ENCODE measurements around the gene CCDC192.
"Not testable (repeated sequence)": the region's sequence is repeated elsewhere in the genome, so short reads cannot be mapped to it uniquely, and the experiment has no call there.

The CCDC192 gene

GRCh38 chr5:127705120-127705892 is 2.1 kb downstream of the CCDC192 start:
- no peaks in the 10 kb centered on the region for H3K4me1 ChIP-seq (ENCODE audit: insufficient read depth, low read length, poor library complexity, severe bottlenecking)
- no peaks in the 10 kb centered on the region for H3K9me2 ChIP-seq (replicated peaks; ENCODE audit: low read depth, low read length)
- H3K9me3 ChIP-seq (ENCODE audit: insufficient read depth, low read depth, low read length): no peaks in the 10 kb centered on the region
- H3F3A ChIP-seq (ENCODE audit: low read depth): no peaks in the 10 kb centered on the region
- no peak for TF ChIP-seq CTCF (conservative IDR thresholded peaks at IDR 0.05; ENCODE audit: low read length)
- TF ChIP-seq EZH2phosphoT487 (IDR thresholded peaks at IDR 0.05; ENCODE audit: borderline replicate concordance): no peak
- H4K20me1 ChIP-seq (ENCODE audit: insufficient read depth, low read length, poor library complexity, severe bottlenecking): no peaks in the 10 kb centered on the region
- H3K36me3 ChIP-seq (ENCODE audit: insufficient read depth, low read length): no peaks in the 10 kb centered on the region
- no peak overlapping the region for H3K4me2 ChIP-seq (ENCODE audit: low read depth, low read length, poor library complexity, severe bottlenecking)
- H3K9ac ChIP-seq (ENCODE audit: low read depth, low read length, poor library complexity, severe bottlenecking): no peak overlapping the region
- H3K4me3 ChIP-seq (ENCODE audit: low read length, poor library complexity, severe bottlenecking): no peak overlapping the region
- H3K79me2 ChIP-seq (ENCODE audit: insufficient read depth, low read length): no peaks in the 10 kb centered on the region
- H2AFZ ChIP-seq (ENCODE audit: low read length): no peak overlapping the region
- H3K27me3 ChIP-seq (ENCODE audit: insufficient read depth, low read length, poor library complexity, severe bottlenecking): no peaks in the 10 kb centered on the region

GRCh38 chr5:127706691-127707090 is 3.5 kb downstream of the CCDC192 start:
- Histone ChIP-seq H4K20me1 (ENCODE audit: insufficient read depth, low read length, poor library complexity, severe bottlenecking) (no peaks in the 10 kb centered on the region), H3K9me3 (ENCODE audit: insufficient read depth, low read depth, low read length) (no peaks in the 10 kb centered on the region), H3K9ac (ENCODE audit: low read depth, low read length, poor library complexity, severe bottlenecking) (no peak overlapping the region), H3K79me2 (ENCODE audit: insufficient read depth, low read length) (no peaks in the 10 kb centered on the region), H3K4me3 (ENCODE audit: low read length, poor library complexity, severe bottlenecking) (no peak overlapping the region), H3K4me2 (ENCODE audit: low read depth, low read length, poor library complexity, severe bottlenecking) (no peak overlapping the region), H3K4me1 (ENCODE audit: insufficient read depth, low read length, poor library complexity, severe bottlenecking) (no peaks in the 10 kb centered on the region), H3K27me3 (ENCODE audit: insufficient read depth, low read length, poor library complexity, severe bottlenecking) (no peaks in the 10 kb centered on the region), H3F3A (ENCODE audit: low read depth) (no peaks in the 10 kb centered on the region), H2AFZ (ENCODE audit: low read length) (no peak overlapping the region), H3K36me3 (ENCODE audit: insufficient read depth, low read length) (no peaks in the 10 kb centered on the region), H3K9me2 (replicated peaks; ENCODE audit: low read depth, low read length) (no peaks in the 10 kb centered on the region)
- TF ChIP-seq EZH2phosphoT487 (IDR thresholded peaks at IDR 0.05; ENCODE audit: borderline replicate concordance) (no peak), CTCF (conservative IDR thresholded peaks at IDR 0.05; ENCODE audit: low read length) (no peak)

- Histone ChIP-seq H4K20me1 (ENCODE audit: insufficient read depth, low read length, poor library complexity, severe bottlenecking) (no peaks in the 10 kb centered on the region), H3K9ac (ENCODE audit: low read depth, low read length, poor library complexity, severe bottlenecking) (no peak overlapping the region), H2AFZ (ENCODE audit: low read length) (no peak overlapping the region), H3K4me2 (ENCODE audit: low read depth, low read length, poor library complexity, severe bottlenecking) (no peak overlapping the region), H3K27me3 (ENCODE audit: insufficient read depth, low read length, poor library complexity, severe bottlenecking) (no peaks in the 10 kb centered on the region), H3K79me2 (ENCODE audit: insufficient read depth, low read length) (no peaks in the 10 kb centered on the region), H3K36me3 (ENCODE audit: insufficient read depth, low read length) (no peaks in the 10 kb centered on the region), H3F3A (ENCODE audit: low read depth) (no peaks in the 10 kb centered on the region), H3K9me2 (replicated peaks; ENCODE audit: low read depth, low read length) (no peaks in the 10 kb centered on the region), H3K9me3 (ENCODE audit: insufficient read depth, low read depth, low read length) (no peaks in the 10 kb centered on the region), H3K4me1 (ENCODE audit: insufficient read depth, low read length, poor library complexity, severe bottlenecking) (no peaks in the 10 kb centered on the region), H3K4me3 (ENCODE audit: low read length, poor library complexity, severe bottlenecking) (no peak overlapping the region)
- TF ChIP-seq EZH2phosphoT487 (IDR thresholded peaks at IDR 0.05; ENCODE audit: borderline replicate concordance): no peak
- TF ChIP-seq CTCF (conservative IDR thresholded peaks at IDR 0.05; ENCODE audit: low read length): no peak
These were observed 4.0 kb downstream of the CCDC192 start for GRCh38 chr5:127707209-127707608.

GRCh38 chr5:127713083-127713482 is 9.9 kb downstream of the CCDC192 start:
- H3K79me2 ChIP-seq (ENCODE audit: insufficient read depth, low read length); H2AFZ ChIP-seq (ENCODE audit: low read length); H3K27me3 ChIP-seq (ENCODE audit: insufficient read depth, low read length, poor library complexity, severe bottlenecking); H3K9me3 ChIP-seq (ENCODE audit: insufficient read depth, low read depth, low read length); H3K36me3 ChIP-seq (ENCODE audit: insufficient read depth, low read length); H3K4me1 ChIP-seq (ENCODE audit: insufficient read depth, low read length, poor library complexity, severe bottlenecking); H3K4me3 ChIP-seq (ENCODE audit: low read length, poor library complexity, severe bottlenecking); H4K20me1 ChIP-seq (ENCODE audit: insufficient read depth, low read length, poor library complexity, severe bottlenecking); H3K9me2 ChIP-seq (replicated peaks; ENCODE audit: low read depth, low read length); H3K4me2 ChIP-seq (ENCODE audit: low read depth, low read length, poor library complexity, severe bottlenecking); H3F3A ChIP-seq (ENCODE audit: low read depth); H3K9ac ChIP-seq (ENCODE audit: low read depth, low read length, poor library complexity, severe bottlenecking): not testable (repeated sequence)

Measured in Loucy (cell line).